ENCODE measurements around the gene FRMD4A. TPM values are rescaled to one million over a fixed set of nuclear protein-coding genes. Genes with fewer than 3 reads are reported as not detected.

FRMD4A gene
- total and polyA plus RNA-seq, 10 of the 15 experiments (the other 5 are each of a cell fraction or from before 2014, with no cell fraction given), result 17.8 to 75.2 (median 39.1) TPM

- Histone ChIP-seq H3K79me2 (ENCODE audit: control insufficient read depth, insufficient read depth, low read length) (no peaks in the 10 kb centered on the region), H3K36me3 (ENCODE audit: control insufficient read depth in 2 of 2, insufficient read depth in 2 of 2, low read length in 1 of 2) (no peaks in the 10 kb centered on the region), H3K9ac (ENCODE audit: control insufficient read depth, insufficient read depth, low read length) (no peak overlapping the region), H3K9me3 (replicated peaks; ENCODE audit: control insufficient read depth, insufficient read depth, low read length) (no peaks in the 10 kb centered on the region), H3K4me3 (no peak overlapping the region), H3K27ac (ENCODE audit: control insufficient read depth, insufficient read depth) (no peak overlapping the region), H3K4me1 (ENCODE audit: control insufficient read depth, insufficient read depth, low read length) (no peaks in the 10 kb centered on the region), H4K20me1 (ENCODE audit: control insufficient read depth, insufficient read depth) (no peaks in the 10 kb centered on the region), H3K4me2 (ENCODE audit: control insufficient read depth, insufficient read depth) (no peak overlapping the region), H3K27me3 (replicated peaks in 1 of 2; ENCODE audit: control insufficient read depth in 2 of 2, insufficient read depth in 2 of 2, low read length in 1 of 2) (no peaks in the 10 kb centered on the region), H2AFZ (ENCODE audit: control insufficient read depth, low read depth, low read length) (no peak overlapping the region)
- in situ Hi-C loops (cut with MboI) (no loop called here), intact Hi-C loops (cut with micrococcal nuclease; ENCODE audit: unreplicated experiment) (no loop called here)
- TF ChIP-seq KLF5 (IDR thresholded peaks at IDR 0.05; ENCODE audit: partially characterized antibody), result no peak
- no peak for TF ChIP-seq POLR2A (IDR thresholded peaks at IDR 0.05; ENCODE audit: low read depth, low read length)
- no peak for TF ChIP-seq YBX1 (IDR thresholded peaks at IDR 0.05)
- TF ChIP-seq IRF4 (IDR thresholded peaks at IDR 0.05; ENCODE audit: low read depth, low read length), result no peak
- no peak for TF ChIP-seq MTA2 (IDR thresholded peaks at IDR 0.05; ENCODE audit: low read depth)
- ChIA-PET SMC1A (ENCODE audit: uncharacterized antibody, unreplicated experiment) (no interaction called here), RAD21 (ENCODE audit: unreplicated experiment) (no interaction called here), CTCF (interaction anchor here (1.2 to 1.4 kb wide), 2 partner anchors 44 to 296 kb away, joined by 3 read pairs; no protein-coding TSS in a partner anchor), POLR2A (interaction anchor here (1.2 kb wide), 1 partner anchor 71 kb away, joined by 3 read pairs; no protein-coding TSS in a partner anchor)
- DNase-seq (ENCODE audit: low read depth, low spot score), result no peak
- BruUV-seq (replicated peaks), result no TSS peak
- WGBS (ENCODE audit: insufficient coverage, insufficient replicate concordance, low lambda C conversion rate, missing lambda C conversion rate), result 51% methylated on average over 7 of the region's 7 CpGs
- no peak for FAIRE-seq
- ATAC-seq, result no peak
Measured at GRCh38 chr10:14084875-14085274, 245.8 kb downstream of the FRMD4A start.

GRCh38 chr10:14080795-14081194 lies 249.9 kb downstream of the FRMD4A start:
- FAIRE-seq (no peak), DNase-seq (ENCODE audit: low read depth, low spot score) (no peak), ATAC-seq (no peak)
- H4K20me1 ChIP-seq (ENCODE audit: control insufficient read depth, insufficient read depth), result no peaks in the 10 kb centered on the region
- H3K79me2 ChIP-seq (ENCODE audit: control insufficient read depth, insufficient read depth, low read length), result no peaks in the 10 kb centered on the region
- H3K4me3 ChIP-seq, result no peak overlapping the region
- ChIA-PET RAD21 (ENCODE audit: unreplicated experiment) (interaction anchor here (1.2 kb wide), 1 partner anchor 294 kb away, joined by 3 read pairs; no protein-coding TSS in a partner anchor), CTCF (interaction anchor here (0.8 to 2.6 kb wide), 6 partner anchors 13 to 294 kb away, joined by 3 to 16 read pairs (median 4); no protein-coding TSS in a partner anchor), POLR2A (no interaction called here), SMC1A (ENCODE audit: uncharacterized antibody, unreplicated experiment) (interaction anchor here (1.0 to 1.6 kb wide), 3 partner anchors 8 to 73 kb away, joined by 3 read pairs; no protein-coding TSS in a partner anchor)
- WGBS (ENCODE audit: insufficient coverage, insufficient replicate concordance, low lambda C conversion rate, missing lambda C conversion rate), result 10% methylated on average over 4 of the region's 4 CpGs
- no peak overlapping the region for H3K4me2 ChIP-seq (ENCODE audit: control insufficient read depth, insufficient read depth)
- H3K36me3 ChIP-seq (ENCODE audit: control insufficient read depth in 2 of 2, insufficient read depth in 2 of 2, low read length in 1 of 2), result no peaks in the 10 kb centered on the region
- no peak overlapping the region for H2AFZ ChIP-seq (ENCODE audit: control insufficient read depth, low read depth, low read length)
- H3K9me3 ChIP-seq (replicated peaks; ENCODE audit: control insufficient read depth, insufficient read depth, low read length), result no peaks in the 10 kb centered on the region; the same call in 2 of the 3 replicates
- H3K4me1 ChIP-seq (ENCODE audit: control insufficient read depth, insufficient read depth, low read length), result no peaks in the 10 kb centered on the region
- in situ Hi-C loops (cut with MboI), result no loop called here
- H3K9ac ChIP-seq (ENCODE audit: control insufficient read depth, insufficient read depth, low read length), result no peak overlapping the region
- intact Hi-C loops (cut with micrococcal nuclease; ENCODE audit: unreplicated experiment), result no loop called here
- H3K27ac ChIP-seq (ENCODE audit: control insufficient read depth, insufficient read depth), result no peak overlapping the region
- no peaks in the 10 kb centered on the region for H3K27me3 ChIP-seq (replicated peaks in 1 of 2; ENCODE audit: control insufficient read depth in 2 of 2, insufficient read depth in 2 of 2, low read length in 1 of 2)
- BruUV-seq (replicated peaks), result no TSS peak
- TF ChIP-seq DPF2 (IDR thresholded peaks at IDR 0.05) (no peak), ZBTB4 (CRISPR knock-in tag; IDR thresholded peaks at IDR 0.05) (no peak), ZBTB33 (IDR thresholded peaks at IDR 0.05) (no peak), RFX5 (IDR thresholded peaks at IDR 0.05; ENCODE audit: low read depth, low read length) (no peak), NRF1 (conservative IDR thresholded peaks at IDR 0.05; ENCODE audit: low read depth, low read length) (no peak), SKIL (IDR thresholded peaks at IDR 0.05; ENCODE audit: low read depth, poor library complexity, severe bottlenecking) (no peak)

All from GM12878 (cell line).